Caco-2 (cell line): ENCODE data around the gene MGAT4A. TPM values are rescaled to one million over a fixed set of nuclear protein-coding genes. Genes with fewer than 3 reads are reported as not detected.
A peak's percentile ranks its signal among the peaks of the same experiment; 100 is the strongest.

ENCODE experiments used
- BruUV-seq: library from RNA; stranded (reverse); fragments of 400-500 nt; replicated peaks from 2 replicates; lab custom pipeline; 2021; lab: Mats Ljungman, UMichigan
- CTCF ChIA-PET: fragments of 300-600 bp; sonication (Branson Sonifier 250); formaldehyde crosslinking; loops from one replicate; lab custom pipeline; 2022; ENCODE audit warnings: antibody characterized with exemption; lab: Charles Lee
- POLR2A ChIA-PET: fragments of 300-600 bp; sonication (Branson Sonifier 250); formaldehyde crosslinking; loops from one replicate; lab custom pipeline; 2022; ENCODE audit warnings: antibody characterized with exemption; lab: Charles Lee
- DNase-seq, 2 experiments: peaks; one replicate each; pipeline versions ENCODE4 v3.0.0 to v3.0.0-alpha.2; 2020 to 2022
- H3K27me3 ChIP-seq: replicated peaks from 2 replicates; pipeline ENCODE4 v1.6.0; 2011; ENCODE audit warnings: low read length; ENCODE audit not compliant: control insufficient read depth, insufficient read depth
- H3K36me3 ChIP-seq: 2 replicates; pipeline ENCODE4 v1.5.1; 2011; ENCODE audit warnings: low read length; ENCODE audit not compliant: control insufficient read depth, insufficient read depth
- H3K4me1 ChIP-seq: fragments of 250-450 bp; sonication (Bioruptor Pico); 2 replicates; pipeline ENCODE4 v1.5.1; 2020; ENCODE audit warnings: mild to moderate bottlenecking
- H3K4me3 ChIP-seq: 2 replicates; pipeline ENCODE4 v1.5.1; 2011; ENCODE audit warnings: low read depth, mild to moderate bottlenecking, control low read depth, low read length
- H3K9me3 ChIP-seq: fragments of 250-450 bp; sonication (Bioruptor Pico); 2 replicates; pipeline ENCODE4 v1.5.1; 2020; ENCODE audit warnings: mild to moderate bottlenecking, moderate library complexity
- H3K27ac Mint-ChIP-seq: one replicate; pipeline ENCODE4 v1.8.0; 2022; ENCODE audit warnings: mixed read lengths; ENCODE audit not compliant: unreplicated experiment
- H3K27me3 Mint-ChIP-seq: one replicate; pipeline ENCODE4 v1.8.0; 2022; ENCODE audit warnings: mixed read lengths; ENCODE audit not compliant: insufficient read depth, unreplicated experiment
- H3K36me3 Mint-ChIP-seq: one replicate; pipeline ENCODE4 v1.8.0; 2022; ENCODE audit warnings: mild to moderate bottlenecking, mixed read lengths; ENCODE audit not compliant: insufficient read depth, unreplicated experiment
- H3K4me1 Mint-ChIP-seq: one replicate; pipeline ENCODE4 v1.8.0; 2022; ENCODE audit warnings: low read depth, mixed read lengths; ENCODE audit not compliant: unreplicated experiment
- H3K4me3 Mint-ChIP-seq: one replicate; pipeline ENCODE4 v1.8.0; 2022; ENCODE audit warnings: mild to moderate bottlenecking, moderate library complexity, mixed read lengths; ENCODE audit not compliant: unreplicated experiment
- H3K9me3 Mint-ChIP-seq: one replicate; pipeline ENCODE4 v1.8.0; 2022; ENCODE audit warnings: mixed read lengths; ENCODE audit not compliant: unreplicated experiment
- CTCF ChIP-seq, 2 experiments: fragments of 200-600 bp in 1 of 2; IDR thresholded peaks; 1 replicate in 1 of 2; 2 replicates in 1 of 2; pipeline versions ENCODE4 v1.5.1 to v1.8.0; 2011 to 2022; ENCODE audit warnings: antibody characterized with exemption in 1 of 2, control low read depth in 1 of 2, inconsistent platforms in 1 of 2, low read depth in 1 of 2, low read length in 1 of 2, mild to moderate bottlenecking in 1 of 2, moderate library complexity in 1 of 2; ENCODE audit not compliant: insufficient read depth in 1 of 2, severe bottlenecking in 1 of 2, unreplicated experiment in 1 of 2
- intact Hi-C: fragments of 100-400 bp; cut with micrococcal nuclease; formaldehyde crosslinking; loops from one replicate; pipeline ENCODE4 v1.10.0; 2022; ENCODE audit not compliant: unreplicated experiment
- total RNA-seq: library from RNA; stranded (reverse); gene quantifications from 2 replicates; pipeline ENCODE4 v1.2.3, GENCODE V29; 2022

MGAT4A gene
- total RNA-seq, 1 experiment from 2014 or later, result 63.7 TPM

GRCh38 chr2:98773169-98773568, 42.2 kb upstream of the MGAT4A start:
- ChIA-PET CTCF (interaction anchor here (0.8 kb wide), 1 partner anchor 124 kb away, joined by 3 read pairs; no protein-coding TSS in a partner anchor), POLR2A (no interaction called here)
- no peak for TF ChIP-seq CTCF (IDR thresholded peaks at IDR 0.05; ENCODE audit: insufficient read depth in 1 of 2, low read depth in 1 of 2, low read length in 1 of 2, severe bottlenecking in 1 of 2, unreplicated experiment in 1 of 2)
- no peak for DNase-seq
- BruUV-seq, result no TSS peak
- intact Hi-C loops, result no loop called here
- no peak overlapping the region for H3K4me3 ChIP-seq
- H3K27me3 Mint-ChIP-seq, result no peaks in the 10 kb centered on the region
- no peaks in the 10 kb centered on the region for H3K27me3 ChIP-seq
- H3K4me1 Mint-ChIP-seq, result peaks cover 38% of the 10 kb centered on the region
- H3K4me1 ChIP-seq, result peaks cover 11% of the 10 kb centered on the region
- no peaks in the 10 kb centered on the region for H3K36me3 ChIP-seq
- H3K9me3 ChIP-seq, result no peaks in the 10 kb centered on the region
- peak overlapping the region; percentile 2 for H3K27ac Mint-ChIP-seq
- no peaks in the 10 kb centered on the region for H3K9me3 Mint-ChIP-seq
- H3K36me3 Mint-ChIP-seq, result no peaks in the 10 kb centered on the region
- no peak overlapping the region for H3K4me3 Mint-ChIP-seq

- peak overlapping the region; percentile 2 for H3K27ac Mint-ChIP-seq
- H3K36me3 ChIP-seq, result no peaks in the 10 kb centered on the region
- peaks cover 38% of the 10 kb centered on the region for H3K4me1 Mint-ChIP-seq
- DNase-seq, result no peak
- no peak for TF ChIP-seq CTCF (IDR thresholded peaks at IDR 0.05; ENCODE audit: insufficient read depth in 1 of 2, low read depth in 1 of 2, low read length in 1 of 2, severe bottlenecking in 1 of 2, unreplicated experiment in 1 of 2)
- H3K27me3 Mint-ChIP-seq, result no peaks in the 10 kb centered on the region
- intact Hi-C loops, result no loop called here
- CTCF ChIA-PET, result no interaction called here
- H3K9me3 Mint-ChIP-seq, result no peaks in the 10 kb centered on the region
- H3K9me3 ChIP-seq, result no peaks in the 10 kb centered on the region
- H3K4me3 ChIP-seq, result no peak overlapping the region
- POLR2A ChIA-PET, result no interaction called here
- no TSS peak for BruUV-seq
- H3K4me1 ChIP-seq, result peaks cover 17% of the 10 kb centered on the region
- H3K36me3 Mint-ChIP-seq, result no peaks in the 10 kb centered on the region
- H3K27me3 ChIP-seq, result no peaks in the 10 kb centered on the region
- H3K4me3 Mint-ChIP-seq, result no peak overlapping the region
Measured at GRCh38 chr2:98772536-98772935, 41.6 kb upstream of the MGAT4A start.

GRCh38 chr2:98771721-98772524, 41.0 kb upstream of the MGAT4A start:
- no peaks in the 10 kb centered on the region for H3K27me3 ChIP-seq
- no peaks in the 10 kb centered on the region for H3K9me3 ChIP-seq
- no peaks in the 10 kb centered on the region for H3K9me3 Mint-ChIP-seq
- H3K4me3 ChIP-seq, result no peak overlapping the region
- CTCF ChIA-PET, result interaction anchor here (1.1 kb wide), 1 partner anchor 24 kb away, joined by 3 read pairs; no protein-coding TSS in a partner anchor
- intact Hi-C loops, result no loop called here
- no peaks in the 10 kb centered on the region for H3K27me3 Mint-ChIP-seq
- POLR2A ChIA-PET, result no interaction called here
- H3K4me1 Mint-ChIP-seq, result peaks cover 41% of the 10 kb centered on the region
- H3K36me3 Mint-ChIP-seq, result no peaks in the 10 kb centered on the region
- H3K36me3 ChIP-seq, result no peaks in the 10 kb centered on the region
- H3K27ac Mint-ChIP-seq, result no peak overlapping the region
- peaks cover 23% of the 10 kb centered on the region for H3K4me1 ChIP-seq
- no peak for DNase-seq
- no peak overlapping the region for H3K4me3 Mint-ChIP-seq
- BruUV-seq, result no TSS peak
- no peak for TF ChIP-seq CTCF (IDR thresholded peaks at IDR 0.05; ENCODE audit: insufficient read depth in 1 of 2, low read depth in 1 of 2, low read length in 1 of 2, severe bottlenecking in 1 of 2, unreplicated experiment in 1 of 2)
